ENCODE measurements around the gene FCMR.

Gene FCMR

GRCh38 chr1:206905295-206906164 lies 16.2 kb downstream of the FCMR start:
- TF ChIP-seq GATA2 (IDR thresholded peaks at IDR 0.05; ENCODE audit: low read depth, low read length) (no peak), GATA3 (IDR thresholded peaks at IDR 0.05; ENCODE audit: low read depth, low read length) (no peak)

GRCh38 chr1:206904423-206905142 lies 17.2 kb downstream of the FCMR start:
- TF ChIP-seq GATA2 (IDR thresholded peaks at IDR 0.05; ENCODE audit: low read depth, low read length), result no peak
- no peak for TF ChIP-seq GATA3 (IDR thresholded peaks at IDR 0.05; ENCODE audit: low read depth, low read length)

- TF ChIP-seq GATA2 (IDR thresholded peaks at IDR 0.05; ENCODE audit: low read depth, low read length) (no peak), GATA3 (IDR thresholded peaks at IDR 0.05; ENCODE audit: low read depth, low read length) (no peak)
These were observed 18.1 kb downstream of the FCMR start for GRCh38 chr1:206903687-206904086.

- TF ChIP-seq GATA3 (IDR thresholded peaks at IDR 0.05; ENCODE audit: low read depth, low read length) (no peak), GATA2 (IDR thresholded peaks at IDR 0.05; ENCODE audit: low read depth, low read length) (no peak)
These were observed 19.0 kb downstream of the FCMR start for GRCh38 chr1:206902702-206903101.

- TF ChIP-seq GATA3 (IDR thresholded peaks at IDR 0.05; ENCODE audit: low read depth, low read length), result no peak
- no peak for TF ChIP-seq GATA2 (IDR thresholded peaks at IDR 0.05; ENCODE audit: low read depth, low read length)
These were observed 19.8 kb downstream of the FCMR start for GRCh38 chr1:206901944-206902343.

GRCh38 chr1:206900149-206900548 lies 21.6 kb downstream of the FCMR start:
- no peak for TF ChIP-seq GATA3 (IDR thresholded peaks at IDR 0.05; ENCODE audit: low read depth, low read length)
- no peak for TF ChIP-seq GATA2 (IDR thresholded peaks at IDR 0.05; ENCODE audit: low read depth, low read length)

GRCh38 chr1:206899717-206900116 lies 22.0 kb downstream of the FCMR start:
- TF ChIP-seq GATA2 (IDR thresholded peaks at IDR 0.05; ENCODE audit: low read depth, low read length) (no peak), GATA3 (IDR thresholded peaks at IDR 0.05; ENCODE audit: low read depth, low read length) (no peak)

- no peak for TF ChIP-seq GATA2 (IDR thresholded peaks at IDR 0.05; ENCODE audit: low read depth, low read length)
- TF ChIP-seq GATA3 (IDR thresholded peaks at IDR 0.05; ENCODE audit: low read depth, low read length), result no peak
These were observed 22.8 kb downstream of the FCMR start for GRCh38 chr1:206898915-206899431.

- no peak for TF ChIP-seq GATA2 (IDR thresholded peaks at IDR 0.05; ENCODE audit: low read depth, low read length)
- TF ChIP-seq GATA3 (IDR thresholded peaks at IDR 0.05; ENCODE audit: low read depth, low read length), result no peak
These were observed 23.4 kb downstream of the FCMR start for GRCh38 chr1:206898089-206898914.

GRCh38 chr1:206897175-206897574 lies 24.6 kb downstream of the FCMR start, which contains the start of gene IL24:
TSS of gene IL24 (plus strand) at chr1:206897443. CDS start at chr1:206897833, 390 bp downstream.
- no peak for TF ChIP-seq GATA2 (IDR thresholded peaks at IDR 0.05; ENCODE audit: low read depth, low read length)
- TF ChIP-seq GATA3 (IDR thresholded peaks at IDR 0.05; ENCODE audit: low read depth, low read length), result no peak

GRCh38 chr1:206896261-206896660 lies 25.5 kb downstream of the FCMR start:
- TF ChIP-seq GATA3 (IDR thresholded peaks at IDR 0.05; ENCODE audit: low read depth, low read length), result no peak
- no peak for TF ChIP-seq GATA2 (IDR thresholded peaks at IDR 0.05; ENCODE audit: low read depth, low read length)

- TF ChIP-seq GATA2 (IDR thresholded peaks at IDR 0.05; ENCODE audit: low read depth, low read length) (no peak), GATA3 (IDR thresholded peaks at IDR 0.05; ENCODE audit: low read depth, low read length) (no peak)
These were observed 25.9 kb downstream of the FCMR start for GRCh38 chr1:206895837-206896242.

GRCh38 chr1:206895325-206895724 lies 26.4 kb downstream of the FCMR start:
- TF ChIP-seq GATA3 (IDR thresholded peaks at IDR 0.05; ENCODE audit: low read depth, low read length) (no peak), GATA2 (IDR thresholded peaks at IDR 0.05; ENCODE audit: low read depth, low read length) (no peak)

- peak; percentile 49; the same call in 1 of the 2 replicates for TF ChIP-seq GATA2 (IDR thresholded peaks at IDR 0.05; ENCODE audit: low read depth, low read length)
- no peak for TF ChIP-seq GATA3 (IDR thresholded peaks at IDR 0.05; ENCODE audit: low read depth, low read length)
These were observed 28.4 kb downstream of the FCMR start for GRCh38 chr1:206893380-206893779.

Measured in SH-SY5Y (cell line).